ENCODE results near the gene DLX1.
A peak's percentile ranks its signal among the peaks of the same experiment; 100 is the strongest.

The DLX1 gene

DNA sequence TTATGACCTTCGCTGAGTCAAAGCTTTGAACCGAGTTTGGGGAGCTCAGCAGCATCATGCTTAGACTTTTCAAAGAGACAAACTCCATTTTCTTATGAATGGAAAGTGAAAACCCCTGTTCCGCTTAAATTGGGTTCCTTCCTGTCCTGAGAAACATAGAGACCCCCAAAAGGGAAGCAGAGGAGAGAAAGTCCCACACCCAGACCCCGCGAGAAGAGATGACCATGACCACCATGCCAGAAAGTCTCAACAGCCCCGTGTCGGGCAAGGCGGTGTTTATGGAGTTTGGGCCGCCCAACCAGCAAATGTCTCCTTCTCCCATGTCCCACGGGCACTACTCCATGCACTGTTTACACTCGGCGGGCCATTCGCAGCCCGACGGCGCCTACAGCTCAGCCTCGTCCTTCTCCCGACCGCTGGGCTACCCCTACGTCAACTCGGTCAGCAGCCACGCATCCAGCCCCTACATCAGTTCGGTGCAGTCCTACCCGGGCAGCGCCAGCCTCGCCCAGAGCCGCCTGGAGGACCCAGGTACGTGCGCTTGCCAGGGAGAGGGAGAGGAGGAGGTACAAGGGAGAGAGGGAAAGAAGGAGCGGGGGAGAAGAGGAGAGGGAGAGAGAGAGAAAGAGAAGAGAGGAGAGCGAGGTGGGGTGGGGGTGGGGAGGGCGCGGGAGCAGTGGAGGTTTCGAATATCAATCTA, at the start of gene DLX1:
Gene DLX1, plus strand, starts transcription at position 48 of the 700 bp plus-strand sequence. Its CDS starts 171 bp downstream, at position 219.
- TF ChIP-seq, protein P1, sequence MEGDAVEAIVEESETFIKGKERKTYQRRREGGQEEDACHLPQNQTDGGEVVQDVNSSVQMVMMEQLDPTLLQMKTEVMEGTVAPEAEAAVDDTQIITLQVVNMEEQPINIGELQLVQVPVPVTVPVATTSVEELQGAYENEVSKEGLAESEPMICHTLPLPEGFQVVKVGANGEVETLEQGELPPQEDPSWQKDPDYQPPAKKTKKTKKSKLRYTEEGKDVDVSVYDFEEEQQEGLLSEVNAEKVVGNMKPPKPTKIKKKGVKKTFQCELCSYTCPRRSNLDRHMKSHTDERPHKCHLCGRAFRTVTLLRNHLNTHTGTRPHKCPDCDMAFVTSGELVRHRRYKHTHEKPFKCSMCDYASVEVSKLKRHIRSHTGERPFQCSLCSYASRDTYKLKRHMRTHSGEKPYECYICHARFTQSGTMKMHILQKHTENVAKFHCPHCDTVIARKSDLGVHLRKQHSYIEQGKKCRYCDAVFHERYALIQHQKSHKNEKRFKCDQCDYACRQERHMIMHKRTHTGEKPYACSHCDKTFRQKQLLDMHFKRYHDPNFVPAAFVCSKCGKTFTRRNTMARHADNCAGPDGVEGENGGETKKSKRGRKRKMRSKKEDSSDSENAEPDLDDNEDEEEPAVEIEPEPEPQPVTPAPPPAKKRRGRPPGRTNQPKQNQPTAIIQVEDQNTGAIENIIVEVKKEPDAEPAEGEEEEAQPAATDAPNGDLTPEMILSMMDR (IDR thresholded peaks at IDR 0.05; ENCODE audit: low read length, missing control alignments): no peak
- peak within 1 kb of the TSS; percentile 53 for H3K4me3 ChIP-seq (replicated peaks; ENCODE audit: low read depth, low read length)
- DNase-seq (ENCODE audit: low read depth): no peak

DNA sequence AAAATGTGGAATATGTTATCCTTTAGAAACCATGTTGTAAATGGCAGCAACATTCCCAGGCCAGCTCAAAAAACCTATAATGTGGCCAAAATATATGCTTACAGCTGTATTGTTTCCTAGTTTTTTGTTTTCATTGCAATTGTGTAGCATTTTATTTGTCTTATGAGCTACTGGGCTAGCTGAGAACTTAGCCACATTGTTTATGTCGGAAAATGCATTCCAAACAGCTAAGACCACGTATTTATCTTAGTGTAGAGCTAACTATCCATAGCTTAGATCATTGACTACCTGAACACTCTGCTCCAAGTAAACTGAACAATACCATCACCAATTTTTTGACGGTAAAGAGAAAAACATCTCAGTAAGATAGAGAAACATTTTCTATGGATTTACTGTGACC, 47.2 kb upstream of the DLX1 start:
- TF ChIP-seq, protein P1 (IDR thresholded peaks at IDR 0.05; ENCODE audit: low read length, missing control alignments): no peak
- no peak overlapping the region for H3K4me3 ChIP-seq (replicated peaks; ENCODE audit: low read depth, low read length)
- DNase-seq (ENCODE audit: low read depth): no peak

DNA sequence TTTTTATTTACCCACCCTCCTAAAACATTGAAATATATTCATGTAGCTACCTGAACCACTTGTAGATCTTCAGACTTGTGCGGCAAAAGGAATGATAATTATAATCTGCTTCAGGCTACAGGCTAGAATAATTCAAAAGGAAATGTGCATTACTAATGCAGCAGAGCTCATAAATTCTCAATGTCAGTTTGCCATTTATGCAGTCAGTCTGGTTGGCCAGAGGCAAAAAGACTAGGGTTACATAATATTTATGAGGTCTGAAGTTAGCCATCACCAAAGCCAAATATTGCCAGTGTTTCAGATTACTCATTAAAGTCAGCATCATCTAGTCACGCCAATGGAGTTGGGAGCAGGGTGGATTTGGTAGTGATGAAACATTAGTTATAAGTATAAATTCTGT, 46.7 kb upstream of the DLX1 start:
- peak; percentile 16 for DNase-seq (ENCODE audit: low read depth)
- H3K4me3 ChIP-seq (replicated peaks; ENCODE audit: low read depth, low read length): no peak overlapping the region
- TF ChIP-seq, protein P1 (IDR thresholded peaks at IDR 0.05; ENCODE audit: low read length, missing control alignments): no peak

DNA sequence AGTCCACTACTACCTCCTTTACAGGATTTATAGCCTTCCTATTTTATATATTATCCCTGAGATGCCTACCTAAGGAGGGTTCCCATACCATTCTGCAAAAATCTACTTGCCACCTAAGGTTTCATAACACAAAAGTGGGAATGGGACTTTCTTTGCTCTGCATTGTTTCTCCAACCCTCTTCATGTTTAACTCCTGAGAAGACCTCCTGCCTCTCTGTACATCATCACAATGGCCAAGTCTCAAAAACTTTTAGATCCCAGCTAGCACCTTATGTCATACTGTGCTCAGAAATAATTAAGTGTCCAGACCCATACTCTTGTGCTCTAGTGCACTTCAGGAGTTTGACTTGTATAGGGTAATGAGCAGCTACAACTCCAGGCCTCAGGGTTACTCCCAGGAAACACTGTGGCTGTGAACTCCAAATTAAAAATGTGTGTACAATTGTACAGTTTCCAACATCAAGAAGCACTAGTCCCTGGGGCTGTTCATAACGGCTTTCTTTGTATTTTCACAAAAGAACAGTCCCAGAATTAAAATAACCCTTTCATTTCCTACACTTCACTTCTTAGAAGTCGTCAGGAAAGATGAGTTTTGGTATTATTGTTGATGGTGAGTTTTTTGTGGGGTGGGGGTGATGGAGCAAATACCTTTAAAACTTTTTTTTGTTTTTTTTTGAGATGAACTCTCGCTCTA, 46.1 kb upstream of the DLX1 start:
- H3K4me3 ChIP-seq (replicated peaks; ENCODE audit: low read depth, low read length): no peak overlapping the region
- no peak for DNase-seq (ENCODE audit: low read depth)
- TF ChIP-seq, protein P1 (IDR thresholded peaks at IDR 0.05; ENCODE audit: low read length, missing control alignments): no peak

DNA sequence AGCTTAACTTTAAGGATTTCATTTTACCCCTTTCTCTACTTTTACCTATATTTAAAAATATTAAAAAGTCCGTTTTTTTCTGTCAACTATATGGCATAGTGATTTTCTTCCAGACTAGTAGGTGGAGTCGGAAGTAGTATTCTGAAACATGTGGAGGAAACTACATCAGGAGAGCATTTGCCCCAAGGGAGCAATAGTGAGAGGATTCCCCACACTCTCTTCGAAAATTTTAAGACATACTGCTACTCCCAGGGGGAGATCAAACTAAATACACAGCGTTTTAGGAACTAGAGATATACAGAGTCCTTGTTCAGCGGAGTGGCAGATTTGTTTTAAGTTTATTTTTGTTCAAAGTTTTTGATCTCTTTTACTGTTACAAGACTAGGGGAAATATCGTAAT, 45.0 kb upstream of the DLX1 start:
- no peak overlapping the region for H3K4me3 ChIP-seq (replicated peaks; ENCODE audit: low read depth, low read length)
- no peak for DNase-seq (ENCODE audit: low read depth)
- TF ChIP-seq, protein P1 (IDR thresholded peaks at IDR 0.05; ENCODE audit: low read length, missing control alignments): no peak

DNA sequence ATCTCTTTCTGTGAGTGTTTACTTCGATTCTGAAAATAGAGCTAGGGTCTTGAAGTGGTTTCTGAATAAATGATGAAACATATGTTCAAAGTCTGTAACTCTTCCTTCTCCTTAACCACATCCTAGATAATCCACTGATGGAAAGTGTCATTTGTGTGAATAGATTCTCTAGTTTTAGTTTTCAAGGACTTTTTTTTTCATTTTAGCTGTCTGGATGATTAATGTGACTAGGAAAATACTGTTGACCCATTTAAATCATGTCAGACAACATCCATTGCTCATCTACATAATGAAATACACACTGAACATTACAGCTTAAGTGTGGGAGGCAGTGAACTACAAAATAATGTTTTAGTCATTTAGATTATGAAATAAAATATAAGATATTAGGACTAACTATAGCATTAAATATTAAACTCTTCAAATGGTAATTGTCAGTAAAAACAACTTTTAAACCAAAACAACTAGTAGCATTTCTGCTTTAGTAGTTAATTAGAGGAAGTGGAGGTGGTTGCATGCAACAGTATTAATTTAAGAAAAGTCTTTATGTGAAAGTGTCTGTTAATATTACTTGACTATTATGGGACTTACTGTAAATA, 39.1 kb upstream of the DLX1 start:
- no peak for DNase-seq (ENCODE audit: low read depth)
- TF ChIP-seq, protein P1 (IDR thresholded peaks at IDR 0.05; ENCODE audit: low read length, missing control alignments): no peak
- no peak overlapping the region for H3K4me3 ChIP-seq (replicated peaks; ENCODE audit: low read depth, low read length)

Measured in fibroblast of pulmonary artery (primary cell).